Glutamatergic neuron (in vitro differentiated cells): ENCODE results near the gene ERI3. TPM values are rescaled to one million over a fixed set of nuclear protein-coding genes. Genes with fewer than 3 reads are reported as not detected.

Experiments
- DNase-seq: peaks from one replicate; pipeline ENCODE4 v3.0.0; 2022
- H3K27ac Mint-ChIP-seq: one replicate; pipeline ENCODE4 v1.8.0; 2020; ENCODE audit warnings: mild to moderate bottlenecking, mixed read lengths, inconsistent platforms; ENCODE audit not compliant: unreplicated experiment
- H3K27me3 Mint-ChIP-seq: one replicate; pipeline ENCODE4 v1.8.0; 2020; ENCODE audit warnings: mild to moderate bottlenecking, moderate library complexity, mixed read lengths, inconsistent platforms; ENCODE audit not compliant: unreplicated experiment
- H3K36me3 Mint-ChIP-seq: one replicate; pipeline ENCODE4 v1.8.0; 2020; ENCODE audit warnings: mild to moderate bottlenecking, mixed read lengths, inconsistent platforms; ENCODE audit not compliant: unreplicated experiment
- H3K4me1 Mint-ChIP-seq: one replicate; pipeline ENCODE4 v1.8.0; 2020; ENCODE audit warnings: mild to moderate bottlenecking, low read depth, mixed read lengths, inconsistent platforms; ENCODE audit not compliant: unreplicated experiment
- H3K4me3 Mint-ChIP-seq: one replicate; pipeline ENCODE4 v1.8.0; 2020; ENCODE audit warnings: mild to moderate bottlenecking, mixed read lengths, inconsistent platforms; ENCODE audit not compliant: unreplicated experiment
- H3K9me3 Mint-ChIP-seq: one replicate; pipeline ENCODE4 v1.8.0; 2020; ENCODE audit warnings: mild to moderate bottlenecking, moderate library complexity, mixed read lengths, inconsistent platforms; ENCODE audit not compliant: unreplicated experiment
- CTCF ChIP-seq: fragments of 200-600 bp; sonication (generic); IDR thresholded peaks from one replicate; pipeline ENCODE4 v1.5.0; 2021; ENCODE audit not compliant: partially characterized antibody, unreplicated experiment
- total RNA-seq: library from RNA; stranded (reverse); fragmentation: NEBNext Ultra II Directional; extraction: Animal tissue kit (Norgen Biotek cat#: 25700); gene quantifications from one replicate; pipeline ENCODE4 v1.2.1, GENCODE V29; 2021; ENCODE audit not compliant: unreplicated experiment

Gene ERI3
- total RNA-seq, 1 donor from 2014 or later: 37.0 TPM

- Mint-ChIP-seq H3K4me1 (peaks cover 25% of the 10 kb centered on the region), H3K9me3 (peaks cover 6% of the 10 kb centered on the region), H3K27ac (no peak overlapping the region), H3K4me3 (no peak overlapping the region), H3K36me3 (no peaks in the 10 kb centered on the region), H3K27me3 (peaks cover 8% of the 10 kb centered on the region)
- TF ChIP-seq CTCF: no peak
- no peak for DNase-seq
Observed at GRCh38 chr1:44251989-44252671, 102.9 kb downstream of the ERI3 start.

GRCh38 chr1:44251486-44251885 is 103.6 kb downstream of the ERI3 start:
- H3K4me1 Mint-ChIP-seq: peaks cover 29% of the 10 kb centered on the region
- peaks cover 8% of the 10 kb centered on the region for H3K27me3 Mint-ChIP-seq
- peaks cover 6% of the 10 kb centered on the region for H3K9me3 Mint-ChIP-seq
- no peak overlapping the region for H3K4me3 Mint-ChIP-seq
- TF ChIP-seq CTCF: no peak
- DNase-seq: no peak
- no peaks in the 10 kb centered on the region for H3K36me3 Mint-ChIP-seq
- H3K27ac Mint-ChIP-seq: peak overlapping the region; percentile 6

- Mint-ChIP-seq H3K27me3 (peaks cover 8% of the 10 kb centered on the region), H3K4me3 (peak overlapping the region; percentile 12), H3K9me3 (peaks cover 6% of the 10 kb centered on the region), H3K4me1 (peaks cover 30% of the 10 kb centered on the region), H3K27ac (no peak overlapping the region), H3K36me3 (no peaks in the 10 kb centered on the region)
- TF ChIP-seq CTCF: no peak
- no peak for DNase-seq
Observed at GRCh38 chr1:44250068-44250781, 104.8 kb downstream of the ERI3 start.

GRCh38 chr1:44249543-44249942 is 105.5 kb downstream of the ERI3 start:
- Mint-ChIP-seq H3K27ac (no peak overlapping the region), H3K4me3 (no peak overlapping the region), H3K9me3 (peaks cover 6% of the 10 kb centered on the region), H3K36me3 (no peaks in the 10 kb centered on the region), H3K27me3 (peaks cover 10% of the 10 kb centered on the region), H3K4me1 (peaks cover 37% of the 10 kb centered on the region)
- TF ChIP-seq CTCF: no peak
- DNase-seq: no peak

GRCh38 chr1:44246806-44247205 is 108.3 kb downstream of the ERI3 start:
- no peak overlapping the region for H3K27ac Mint-ChIP-seq
- no peak overlapping the region for H3K4me3 Mint-ChIP-seq
- peaks cover 45% of the 10 kb centered on the region for H3K4me1 Mint-ChIP-seq
- DNase-seq: no peak
- H3K9me3 Mint-ChIP-seq: peaks cover 8% of the 10 kb centered on the region
- TF ChIP-seq CTCF: no peak
- H3K27me3 Mint-ChIP-seq: peaks cover 16% of the 10 kb centered on the region
- H3K36me3 Mint-ChIP-seq: no peaks in the 10 kb centered on the region
